Skeletal muscle tissue (tissue), 4 donors: ENCODE data around the gene KDELR3. TPM values are rescaled to one million over a fixed set of nuclear protein-coding genes. Genes with fewer than 3 reads are reported as not detected.

Experiments used
- H3K27ac ChIP-seq: one replicate; pipeline ENCODE4 v1.7.0; 2013; ENCODE audit warnings: mild to moderate bottlenecking, low read depth, low read length, inconsistent platforms
- H3K27me3 ChIP-seq, 3 donors: one replicate each; pipeline ENCODE4 v1.7.0; 2013; ENCODE audit warnings: low read length in 3 of 3; ENCODE audit not compliant: control insufficient read depth in 3 of 3, insufficient read depth in 3 of 3
- H3K36me3 ChIP-seq, 3 donors: one replicate each; pipeline ENCODE4 v1.7.0; 2013; ENCODE audit warnings: low read length in 3 of 3; ENCODE audit not compliant: control insufficient read depth in 3 of 3, insufficient read depth in 3 of 3
- H3K4me1 ChIP-seq, 3 donors: one replicate each; pipeline ENCODE4 v1.7.0; 2013; ENCODE audit warnings: low read length in 3 of 3, mild to moderate bottlenecking in 3 of 3; ENCODE audit not compliant: control insufficient read depth in 3 of 3, insufficient read depth in 3 of 3
- H3K4me3 ChIP-seq, 3 donors: one replicate each; pipeline ENCODE4 v1.7.0; 2013; ENCODE audit warnings: low read length in 3 of 3
- H3K9ac ChIP-seq, 3 donors: one replicate each; pipeline ENCODE4 v1.7.0; 2013; ENCODE audit warnings: low read length in 3 of 3, mild to moderate bottlenecking in 3 of 3, moderate library complexity in 2 of 3, low read depth in 1 of 3
- H3K9me3 ChIP-seq, 3 donors: one replicate each; pipeline ENCODE4 v1.7.0; 2013; ENCODE audit warnings: low read length in 3 of 3; ENCODE audit not compliant: control insufficient read depth in 3 of 3
- total RNA-seq: library from RNA; depleted of rRNA; stranded (reverse); fragments of >200 nt; gene quantifications from one replicate; pipeline ENCODE4 v1.2.3, GENCODE V29; 2014
- donor health status: Osteomylitis.

The KDELR3 gene
- total RNA-seq, 1 donor from 2014 or later: 32.9 TPM

DNA sequence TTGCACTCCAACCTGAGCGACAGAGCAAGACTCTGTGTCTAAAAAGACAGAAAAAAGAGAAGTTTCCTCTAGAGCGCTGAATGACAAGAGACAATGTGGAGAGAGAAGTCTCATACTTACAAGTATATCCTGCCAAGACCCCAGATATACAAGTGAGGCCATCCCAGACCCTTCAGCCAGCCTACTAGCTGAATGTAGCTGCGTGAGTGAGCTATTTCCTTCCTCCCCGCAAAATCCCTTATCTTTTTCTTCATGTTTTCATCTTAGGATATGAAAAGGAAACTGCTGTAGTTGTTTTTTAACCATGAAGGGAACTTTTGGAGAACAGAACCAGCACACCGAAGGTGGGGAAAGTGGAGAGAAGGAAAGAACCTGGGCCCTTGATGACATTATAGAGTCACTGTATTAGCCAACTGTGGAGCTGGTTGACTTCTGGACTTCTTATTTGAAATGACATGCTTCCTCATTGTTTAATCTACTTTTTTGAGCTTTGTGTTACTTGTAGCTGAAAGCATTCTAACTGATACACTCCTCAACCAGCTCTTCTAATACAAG lies 42.6 kb downstream of the KDELR3 start:
- Histone ChIP-seq H3K9ac (no peak overlapping the region), H3K4me3 (no peak overlapping the region), H3K27me3 (no peaks in the 10 kb centered on the region), H3K27ac (no peak overlapping the region), H3K4me1 (peaks cover 0 to 6% (median 0%) of the 10 kb centered on the region in 3 donors), H3K36me3 (no peaks in the 10 kb centered on the region), H3K9me3 (no peaks in the 10 kb centered on the region)

DNA sequence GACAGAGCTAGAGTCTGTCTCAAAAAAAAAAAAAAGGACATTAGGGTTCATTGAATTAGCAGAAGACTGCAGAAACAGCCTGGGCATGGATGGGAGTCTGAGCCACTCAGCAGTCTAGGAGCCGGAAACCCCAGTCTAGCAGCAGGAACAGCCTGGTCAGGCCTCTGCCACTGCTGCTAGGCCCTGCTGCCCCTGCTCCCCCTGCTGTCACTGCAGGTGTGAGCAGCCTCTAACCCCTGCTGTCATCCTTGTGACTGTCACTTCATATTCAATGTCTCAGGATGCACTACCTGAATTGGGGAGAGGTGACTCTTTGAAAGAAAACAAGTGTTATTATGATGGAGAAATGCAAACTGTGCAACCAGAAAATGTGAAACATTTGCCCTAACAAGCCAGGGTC lies 45.2 kb downstream of the KDELR3 start:
- Histone ChIP-seq H3K27ac (no peak overlapping the region), H3K4me1 (no peaks in the 10 kb centered on the region), H3K4me3 (no peak overlapping the region), H3K36me3 (no peaks in the 10 kb centered on the region), H3K27me3 (no peaks in the 10 kb centered on the region), H3K9me3 (no peaks in the 10 kb centered on the region), H3K9ac (no peak overlapping the region)

DNA sequence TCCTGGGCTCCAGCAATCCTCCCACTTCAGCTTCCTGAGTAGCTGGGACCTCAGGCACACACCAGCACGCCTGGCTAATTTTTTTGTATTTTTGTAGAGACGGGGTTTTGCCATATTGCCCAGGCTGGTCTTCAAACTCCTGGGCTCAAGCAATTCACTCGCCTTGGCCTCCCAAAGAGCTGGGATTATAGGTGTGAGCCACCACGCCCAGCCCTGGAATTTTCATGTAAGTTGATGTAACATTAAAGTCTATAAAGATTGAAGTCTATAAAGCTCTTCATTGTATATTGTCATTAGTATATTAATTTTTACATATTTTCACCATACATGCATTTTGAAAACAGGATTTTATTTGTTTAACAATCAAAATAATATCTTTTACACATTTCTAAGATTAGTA lies 50.7 kb downstream of the KDELR3 start:
- Histone ChIP-seq H3K27ac (no peak overlapping the region), H3K4me3 (no peak overlapping the region), H3K36me3 (no peaks in the 10 kb centered on the region), H3K4me1 (no peaks in the 10 kb centered on the region), H3K9me3 (no peaks in the 10 kb centered on the region), H3K9ac (no peak overlapping the region), H3K27me3 (no peaks in the 10 kb centered on the region)

DNA sequence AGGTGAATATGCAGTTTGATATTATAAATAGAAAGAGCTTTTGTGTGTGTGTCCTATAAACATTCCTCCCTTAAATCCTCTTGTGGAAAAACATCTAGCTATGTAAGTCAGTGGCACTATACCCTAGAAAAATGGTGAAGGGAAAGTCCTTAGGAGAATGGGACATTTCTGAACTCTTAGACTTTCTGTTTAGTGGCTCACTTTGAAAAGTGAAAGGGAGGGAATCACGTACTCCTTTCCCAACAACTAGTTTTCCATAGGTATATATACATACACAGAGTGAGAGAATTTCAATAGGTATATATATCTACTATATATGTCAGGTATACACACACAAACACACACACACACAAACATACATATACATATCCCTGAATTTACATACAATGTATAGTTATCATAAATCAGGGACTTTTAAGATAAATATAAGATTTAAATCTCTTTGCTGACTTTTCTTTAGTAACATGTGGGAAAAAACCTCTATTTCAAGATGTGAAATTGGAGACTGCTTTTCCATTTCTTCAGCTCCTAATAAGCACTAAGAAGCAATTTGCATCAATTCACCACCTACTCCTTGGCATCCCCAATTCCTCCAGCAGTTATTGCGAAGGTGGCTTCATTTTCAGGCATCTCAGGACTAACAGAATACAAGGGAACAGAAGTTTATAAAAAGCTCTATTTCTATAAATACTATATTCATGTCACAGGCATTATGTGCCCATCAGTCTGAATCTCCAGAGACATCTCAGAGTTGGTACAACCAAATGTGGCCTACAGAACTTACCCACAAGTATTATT lies 51.8 kb downstream of the KDELR3 start:
- Histone ChIP-seq H3K4me1 (no peaks in the 10 kb centered on the region), H3K4me3 (no peak overlapping the region), H3K36me3 (no peaks in the 10 kb centered on the region), H3K9me3 (no peaks in the 10 kb centered on the region), H3K9ac (no peak overlapping the region), H3K27me3 (no peaks in the 10 kb centered on the region), H3K27ac (no peak overlapping the region)

DNA sequence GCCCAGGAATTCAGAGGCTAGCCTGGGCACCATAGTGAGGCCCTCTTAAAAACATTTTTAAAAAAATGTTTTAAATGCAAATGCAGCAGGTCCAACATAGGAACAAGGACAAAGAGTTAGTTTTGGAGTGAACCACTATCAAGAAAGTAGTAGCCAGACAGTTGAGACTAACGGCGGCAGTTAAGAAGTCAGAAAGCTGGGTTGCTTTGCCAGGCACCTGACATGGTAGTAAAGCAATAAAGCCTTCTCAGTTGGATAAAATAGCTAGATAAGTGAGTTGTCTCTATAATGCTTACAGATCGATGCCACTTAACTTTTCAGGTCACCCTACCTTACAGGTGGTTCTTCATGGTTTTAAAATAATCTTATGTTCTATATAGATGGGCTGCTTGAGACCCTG lies 55.1 kb downstream of the KDELR3 start:
- no peaks in the 10 kb centered on the region for H3K4me1 ChIP-seq
- no peak overlapping the region for H3K9ac ChIP-seq
- H3K27me3 ChIP-seq: no peaks in the 10 kb centered on the region
- no peaks in the 10 kb centered on the region for H3K9me3 ChIP-seq
- no peak overlapping the region for H3K4me3 ChIP-seq
- no peak overlapping the region for H3K27ac ChIP-seq
- H3K36me3 ChIP-seq: no peaks in the 10 kb centered on the region

DNA sequence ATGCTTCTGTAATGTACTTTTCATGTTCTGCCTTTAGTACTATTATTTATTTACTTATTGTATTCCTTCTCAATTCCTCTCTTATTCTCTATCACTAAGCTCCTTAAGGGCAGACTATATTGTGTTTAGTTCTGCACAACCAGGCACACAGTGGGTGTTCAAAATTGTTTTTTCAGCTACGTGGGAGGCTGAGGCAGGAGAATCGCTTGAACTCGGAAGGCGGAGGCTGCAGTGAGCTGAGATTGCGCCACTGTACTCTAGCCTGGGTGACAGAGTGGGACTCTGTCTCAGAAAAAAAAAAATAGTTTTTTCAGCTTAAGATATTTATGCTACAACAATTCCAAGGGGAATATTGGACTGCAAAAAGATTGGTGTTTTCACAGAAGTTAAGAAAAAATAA lies 55.6 kb downstream of the KDELR3 start:
- Histone ChIP-seq H3K36me3 (no peaks in the 10 kb centered on the region), H3K9ac (no peak overlapping the region), H3K9me3 (no peaks in the 10 kb centered on the region), H3K4me1 (no peaks in the 10 kb centered on the region), H3K27me3 (no peaks in the 10 kb centered on the region), H3K27ac (no peak overlapping the region), H3K4me3 (no peak overlapping the region)

DNA sequence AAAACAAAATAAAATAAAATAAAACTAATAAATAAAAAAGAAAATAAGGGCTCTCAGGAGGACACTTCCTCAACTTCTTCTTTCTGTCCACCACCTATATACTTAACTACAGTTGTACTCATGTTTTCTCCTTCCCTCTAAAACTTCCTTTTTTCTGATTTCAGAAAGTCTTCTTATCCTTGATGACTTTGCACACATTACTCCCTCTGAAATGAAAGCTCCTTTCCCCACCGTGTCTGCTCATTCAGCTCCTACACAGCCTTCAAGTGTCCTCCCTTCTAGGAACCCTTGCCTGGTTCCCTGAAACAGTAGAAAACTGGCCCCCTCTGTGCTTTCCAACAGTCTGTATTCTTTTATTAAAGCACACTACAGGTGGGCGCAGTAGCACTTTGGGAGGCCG lies 56.5 kb downstream of the KDELR3 start:
- Histone ChIP-seq H3K27me3 (no peaks in the 10 kb centered on the region), H3K9me3 (no peaks in the 10 kb centered on the region), H3K4me1 (no peaks in the 10 kb centered on the region), H3K36me3 (no peaks in the 10 kb centered on the region), H3K9ac (no peak overlapping the region), H3K4me3 (no peak overlapping the region), H3K27ac (no peak overlapping the region)

DNA sequence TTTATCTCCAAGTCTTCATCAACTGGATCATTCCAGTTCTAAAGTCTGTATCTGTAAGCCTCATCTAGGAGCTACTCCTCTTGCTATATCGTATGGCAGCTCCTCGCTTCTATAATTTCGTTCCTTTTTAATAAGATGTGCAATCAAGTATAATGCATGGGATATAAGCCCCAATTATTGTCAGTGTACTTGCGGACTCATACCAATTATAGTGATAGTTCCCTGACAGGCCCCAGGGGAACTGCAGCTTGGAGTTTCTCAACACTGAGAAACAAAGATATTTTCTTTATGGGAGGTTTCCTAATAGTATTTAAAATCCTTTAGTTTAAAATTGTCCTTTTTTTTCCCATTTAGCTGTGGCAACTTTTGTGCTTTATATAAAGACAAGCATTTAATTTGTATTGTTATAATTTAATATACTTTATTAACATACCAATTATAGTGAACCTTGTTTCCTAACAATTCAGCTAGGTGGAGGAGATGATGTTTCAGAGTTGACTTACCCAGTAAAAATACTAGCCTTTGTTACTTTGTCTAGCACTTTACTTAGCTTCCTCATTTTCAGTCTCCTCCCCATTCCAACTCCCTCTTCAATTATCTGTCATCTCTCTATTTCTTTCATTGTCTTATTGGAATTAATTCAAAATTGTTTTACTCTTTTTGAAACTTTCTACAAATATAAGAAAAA lies 63.5 kb downstream of the KDELR3 start:
- H3K27me3 ChIP-seq: no peaks in the 10 kb centered on the region
- H3K4me1 ChIP-seq: no peaks in the 10 kb centered on the region
- H3K36me3 ChIP-seq: no peaks in the 10 kb centered on the region

More for the DNA sequence above, 63.5 kb downstream of the KDELR3 start:
- no peak overlapping the region for H3K4me3 ChIP-seq
- no peak overlapping the region for H3K9ac ChIP-seq
- no peak overlapping the region for H3K27ac ChIP-seq
- H3K9me3 ChIP-seq: no peaks in the 10 kb centered on the region
